Measurements from ENCODE around the gene PTPN7. TPM values are rescaled to one million over a fixed set of nuclear protein-coding genes. Genes with fewer than 3 reads are reported as not detected.
"Not testable (repeated sequence)": the region's sequence is repeated elsewhere in the genome, so short reads cannot be mapped to it uniquely, and the experiment has no call there.

PTPN7 gene
- total RNA-seq, 1 donor from 2014 or later, result not detected

DNA sequence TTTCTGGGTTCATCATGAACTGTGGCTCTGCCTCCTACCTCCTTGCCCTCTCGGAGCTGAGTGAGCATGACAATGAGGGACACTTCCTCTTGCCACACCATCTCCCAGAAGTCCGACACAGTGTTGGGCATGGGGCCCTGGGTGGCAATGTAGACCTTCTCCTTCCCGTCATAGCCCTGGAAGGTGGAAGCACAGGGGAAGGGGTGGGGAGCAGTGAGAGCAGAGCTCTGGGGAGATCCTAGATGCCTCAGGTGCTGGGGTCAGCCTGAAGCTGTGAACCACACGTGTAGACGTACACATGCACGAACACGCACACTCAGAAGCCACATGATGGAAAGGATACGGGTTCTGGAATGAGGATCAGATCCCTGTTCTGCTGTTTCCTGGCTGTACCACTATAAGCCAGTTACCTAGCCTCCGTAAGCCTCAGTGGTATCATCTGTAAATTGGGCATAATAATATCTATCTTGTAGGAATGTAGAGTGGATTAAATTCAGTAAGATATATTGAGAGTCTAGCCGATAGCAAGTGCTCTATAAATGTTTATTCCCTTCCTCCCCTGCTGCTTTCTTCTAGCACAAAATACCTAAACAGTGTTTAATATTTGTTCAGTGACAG is 6.1 kb downstream of the PTPN7 start:
- no peak for DNase-seq (ENCODE audit: low read depth)

DNA sequence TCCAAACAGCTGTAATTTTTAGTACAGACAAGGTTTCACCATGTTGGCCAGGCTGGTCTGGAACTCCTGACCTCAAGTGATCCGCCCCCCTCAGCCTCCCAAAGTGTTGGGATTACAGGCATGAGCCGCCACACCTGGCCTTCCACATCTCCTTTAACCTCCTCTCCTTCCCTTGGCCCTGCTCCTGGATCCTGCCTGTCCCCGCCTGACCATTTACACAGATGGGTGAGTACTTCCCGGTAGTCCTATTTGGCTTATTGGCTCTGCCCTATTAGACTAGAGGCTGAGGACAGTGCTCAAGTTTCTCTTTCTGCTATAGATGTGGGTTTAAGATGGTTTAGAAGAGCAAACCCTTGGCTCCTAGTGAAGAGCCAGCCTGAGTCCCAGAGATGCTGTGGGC is 7.1 kb downstream of the PTPN7 start:
- DNase-seq (ENCODE audit: low read depth), result no peak

GRCh38 chr1:202152399-202152798 is 8.0 kb downstream of the PTPN7 start:
- no peak for DNase-seq (ENCODE audit: low read depth)

DNA sequence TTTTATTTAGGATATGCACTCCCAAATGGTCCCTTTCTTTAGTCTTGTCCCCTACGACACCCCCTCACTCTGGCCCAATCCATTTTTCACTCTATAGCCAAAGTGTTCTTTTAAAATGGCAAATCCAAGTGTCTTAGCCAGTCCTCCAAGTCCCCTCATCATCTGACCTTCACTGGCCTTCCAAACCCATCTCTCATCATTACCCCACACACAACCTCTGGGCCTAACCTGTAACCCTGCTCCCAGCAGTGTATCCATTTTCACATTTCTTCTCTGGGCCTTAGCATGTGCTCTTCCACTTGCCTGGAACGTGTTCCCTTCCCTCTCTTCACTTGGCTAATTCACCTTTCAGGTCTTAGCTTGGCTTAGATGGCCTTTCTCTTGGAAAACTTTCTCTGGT is 9.4 kb downstream of the PTPN7 start:
- DNase-seq (ENCODE audit: low read depth), result no peak

DNA sequence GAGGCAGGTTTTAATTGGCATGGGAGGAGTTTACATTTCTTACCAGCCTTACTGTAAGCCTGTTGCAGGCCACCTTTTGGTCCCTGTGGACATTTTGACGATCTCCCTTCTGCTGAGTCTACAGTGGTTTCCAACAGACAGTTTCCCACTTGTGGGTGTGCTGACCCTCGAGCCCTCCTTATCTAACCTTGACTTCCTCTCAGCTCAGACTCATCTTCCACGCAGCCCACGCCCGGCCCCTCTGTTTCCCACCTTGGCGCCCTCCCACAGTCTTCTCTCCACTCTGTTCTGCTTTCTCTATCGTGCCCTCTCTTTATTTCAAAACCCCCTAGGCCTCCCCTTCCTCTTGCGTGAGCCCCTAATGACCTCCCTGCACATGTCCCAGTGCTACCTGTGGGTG is 9.8 kb downstream of the PTPN7 start:
- DNase-seq (ENCODE audit: low read depth), result no peak

DNA sequence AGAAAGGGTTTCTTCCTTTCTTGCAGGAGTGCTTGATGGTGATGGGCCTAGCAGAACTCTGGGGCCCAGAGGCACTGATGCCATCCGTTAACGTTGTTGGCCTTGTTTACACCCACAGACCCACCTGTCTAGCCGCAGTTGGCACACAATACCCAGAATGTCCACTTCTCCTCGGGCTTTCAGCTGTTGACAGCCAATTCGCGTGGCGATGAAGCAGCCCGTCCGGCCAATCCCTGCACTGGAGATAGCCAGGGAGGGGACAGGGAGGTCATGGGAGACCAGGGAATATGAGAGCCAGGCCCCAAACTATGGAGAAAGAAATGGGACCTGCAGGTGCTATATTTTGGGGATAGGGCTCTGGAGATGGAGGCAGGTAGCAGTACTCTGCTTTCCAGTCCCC is 10.2 kb downstream of the PTPN7 start:
- no peak for DNase-seq (ENCODE audit: low read depth)

GRCh38 chr1:202149566-202149965 is 10.8 kb downstream of the PTPN7 start:
- DNase-seq (ENCODE audit: low read depth), result no peak

DNA sequence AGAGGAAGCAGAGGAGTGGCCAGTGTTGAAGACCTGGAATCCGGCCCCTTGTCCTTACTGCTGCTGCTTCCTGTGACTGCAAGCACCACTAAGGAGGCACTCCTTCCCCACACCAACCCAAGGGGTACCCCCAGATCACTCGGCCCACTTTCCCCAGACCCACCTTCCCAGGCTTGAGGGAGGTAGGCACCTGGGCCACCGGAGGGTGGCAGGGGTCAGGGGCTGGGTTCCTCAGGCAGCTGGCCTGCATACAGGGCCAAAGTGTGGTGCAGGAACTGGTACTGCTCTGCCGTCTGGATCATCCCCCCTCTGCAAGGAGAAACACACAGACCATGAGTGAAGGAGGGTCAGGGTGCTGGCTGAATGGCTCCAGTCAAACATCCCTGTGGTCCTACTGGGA is 12.0 kb downstream of the PTPN7 start:
- no peak for DNase-seq (ENCODE audit: low read depth)

- no peak for DNase-seq (ENCODE audit: low read depth)
Observed at GRCh38 chr1:202146993-202147392, 13.4 kb downstream of the PTPN7 start.

- no peak for DNase-seq (ENCODE audit: low read depth)
Observed at GRCh38 chr1:202146279-202146678, 14.1 kb downstream of the PTPN7 start.

DNA sequence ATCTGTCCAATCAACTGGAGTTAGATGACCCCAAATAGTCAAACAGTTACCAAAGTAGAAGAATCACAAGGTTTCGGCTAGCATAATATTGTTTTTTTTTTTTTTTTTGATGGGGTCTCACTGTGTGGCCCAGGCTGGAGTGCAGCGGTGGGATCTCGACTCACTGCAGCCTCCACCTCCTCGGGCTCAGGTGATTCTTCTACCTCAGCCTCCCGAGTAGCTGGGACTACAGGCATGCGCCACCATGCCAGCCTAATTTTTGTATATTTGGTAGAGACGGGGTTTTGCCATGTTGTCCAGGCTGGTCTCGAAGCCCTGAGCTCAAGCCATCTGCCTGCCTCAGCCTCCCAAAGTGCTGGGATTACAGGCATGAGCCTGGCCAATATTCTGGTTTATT is 14.7 kb downstream of the PTPN7 start:
- not testable (repeated sequence) for DNase-seq (ENCODE audit: low read depth)

- DNase-seq (ENCODE audit: low read depth), result no peak
Observed at GRCh38 chr1:202145068-202145743, 15.2 kb downstream of the PTPN7 start.

- DNase-seq (ENCODE audit: low read depth), result peak; percentile 52
Observed at GRCh38 chr1:202144402-202145067, 15.9 kb downstream of the PTPN7 start, which contains the start of gene ARL8A. TSS of gene ARL8A (minus strand) at chr1:202144737. CDS start at chr1:202144572, 165 bp downstream.

GRCh38 chr1:202143768-202144401 is 16.5 kb downstream of the PTPN7 start:
- DNase-seq (ENCODE audit: low read depth), result peak; percentile 43

DNA sequence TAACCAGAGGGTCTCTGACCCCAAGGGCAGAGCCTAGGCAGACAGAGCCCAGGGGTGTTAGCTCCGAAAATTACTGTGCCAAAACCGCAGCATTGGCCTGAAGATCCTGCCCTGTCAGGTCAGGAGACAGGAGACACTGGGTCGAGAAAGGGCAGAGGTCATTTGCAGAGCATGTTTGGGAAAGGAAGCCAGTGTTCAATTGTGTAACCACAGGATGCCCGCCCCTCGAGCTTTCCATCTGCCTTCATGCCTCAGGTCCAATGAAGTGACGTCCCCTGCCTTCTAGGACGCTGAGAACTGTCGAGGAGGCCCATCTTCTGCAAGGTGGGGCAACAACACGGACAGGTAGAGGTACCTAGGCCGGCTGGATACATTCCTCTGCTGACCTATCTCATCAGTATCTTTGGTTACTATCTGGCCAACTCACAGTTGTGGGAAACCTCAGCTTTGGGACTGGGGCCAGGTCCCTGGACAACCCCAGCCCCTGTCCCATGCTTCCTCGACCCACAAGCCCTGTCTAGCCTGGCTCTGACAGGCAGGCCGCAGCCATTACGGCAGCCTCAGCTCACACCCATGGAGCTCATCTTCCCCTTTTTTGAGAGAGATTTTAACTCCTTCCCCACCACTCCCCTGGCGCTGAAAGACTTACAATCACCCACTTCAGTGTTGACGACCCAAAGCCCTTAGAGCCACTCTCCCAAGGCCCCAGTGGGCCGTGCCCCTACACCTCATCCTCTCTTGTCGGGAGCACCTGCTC is 17.2 kb downstream of the PTPN7 start:
- DNase-seq (ENCODE audit: low read depth), result peak; percentile 41

DNA sequence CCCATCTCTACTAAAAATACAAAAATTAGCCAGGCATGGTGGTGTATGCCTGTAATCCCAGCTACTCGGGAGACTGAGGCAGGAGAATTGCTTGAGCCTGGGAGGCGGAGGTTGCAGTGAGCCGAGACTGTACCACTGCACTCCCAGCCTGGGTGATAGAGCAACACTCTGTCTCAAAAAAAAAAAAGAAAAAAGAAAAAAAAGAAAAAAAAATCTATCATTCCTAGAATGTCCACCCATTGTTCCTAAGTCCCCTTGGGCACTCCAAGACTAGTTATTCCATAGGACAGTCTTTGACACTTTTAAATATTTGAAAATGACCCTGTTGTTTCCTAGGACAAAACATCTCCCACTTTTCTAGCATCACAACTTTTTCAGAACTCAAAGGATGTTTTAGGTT is 18.9 kb downstream of the PTPN7 start:
- not testable (repeated sequence) for DNase-seq (ENCODE audit: low read depth)

DNA sequence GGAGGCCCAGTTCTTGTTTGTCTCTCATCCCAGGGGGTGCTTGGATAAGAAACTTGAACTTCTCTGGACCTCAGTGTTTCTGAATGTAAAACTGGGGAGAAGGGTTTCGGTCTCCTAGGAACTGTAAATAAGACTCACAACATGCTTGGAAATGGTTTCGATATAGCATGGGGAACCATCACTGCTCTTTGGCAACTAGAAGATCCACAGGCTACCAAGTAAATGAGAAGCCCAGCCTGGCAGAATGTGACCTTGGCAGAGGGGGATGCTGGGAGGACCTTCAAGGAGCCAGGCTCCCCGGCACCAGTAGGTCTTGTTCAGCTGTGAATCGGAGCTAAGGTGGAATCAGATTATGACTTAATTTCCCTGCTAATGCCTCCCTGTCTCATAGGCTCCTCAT is 19.6 kb downstream of the PTPN7 start:
- DNase-seq (ENCODE audit: low read depth), result no peak

GRCh38 chr1:202135221-202135721 is 25.1 kb downstream of the PTPN7 start:
- DNase-seq (ENCODE audit: low read depth), result peak; percentile 64

DNA sequence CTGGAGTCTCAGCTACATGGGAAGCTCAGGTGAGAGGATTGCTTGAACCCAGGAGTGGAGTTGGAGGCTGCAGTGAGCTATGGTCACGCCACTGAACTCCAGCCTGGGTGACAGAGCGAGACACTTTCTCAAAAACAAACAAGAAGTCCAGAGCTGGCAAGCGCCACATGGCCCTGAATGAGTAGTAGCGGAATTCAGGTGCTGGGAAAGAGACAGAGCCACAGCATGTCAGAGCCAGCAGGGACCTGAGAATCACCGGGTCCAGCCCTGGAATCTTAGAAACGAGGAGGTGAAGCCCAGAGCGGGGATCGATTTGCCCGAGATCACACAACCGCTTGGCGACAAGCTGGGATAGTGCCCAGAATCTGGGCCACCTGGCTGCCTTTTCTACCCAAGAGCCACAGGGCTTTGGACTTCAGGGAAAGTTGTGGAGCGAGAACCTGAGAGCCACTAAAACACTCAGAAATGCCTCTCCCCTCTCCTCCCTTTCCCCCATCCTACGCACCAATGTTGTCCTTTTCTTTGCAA is 25.7 kb downstream of the PTPN7 start:
- DNase-seq (ENCODE audit: low read depth), result no peak

DNA sequence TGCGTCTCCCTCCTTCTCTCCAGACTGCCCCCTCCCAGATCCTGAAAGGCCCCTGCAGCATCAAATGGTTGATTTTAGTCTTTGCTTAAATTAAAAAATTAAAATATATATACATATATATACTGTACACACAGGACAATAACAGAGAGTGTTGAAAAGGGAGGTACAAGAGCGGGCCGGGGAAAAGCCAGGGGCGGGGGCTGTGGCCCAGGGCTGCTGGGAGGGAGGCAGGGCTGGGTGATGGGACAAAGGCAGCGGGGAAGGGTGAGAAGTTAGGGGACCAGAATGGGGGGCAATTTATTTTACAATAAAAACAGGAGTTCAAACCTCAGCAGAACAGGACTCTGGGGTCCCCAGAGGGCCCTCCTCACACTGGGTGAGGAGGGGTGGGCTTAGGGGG is 26.4 kb downstream of the PTPN7 start:
- no peak for DNase-seq (ENCODE audit: low read depth)

- DNase-seq (ENCODE audit: low read depth), result no peak
Observed at GRCh38 chr1:202133496-202133895, 26.9 kb downstream of the PTPN7 start.

Measured in myocyte (in vitro differentiated cells).